ENCODE results near the gene POLA2.

The POLA2 gene

GRCh38 chr11:65291613-65292012 is 29.9 kb downstream of the POLA2 start:
- Mint-ChIP-seq H3K9me3 (no peaks in the 10 kb centered on the region), H3K27ac (peak overlapping the region in 1 of 2 donors; percentile 75), H3K4me3 (no peak overlapping the region), H3K27me3 (no peaks in the 10 kb centered on the region), H3K4me1 (no peaks in the 10 kb centered on the region)
- ATAC-seq = no peak
- DNase-seq = no peak

- ATAC-seq = no peak
- H3K27ac Mint-ChIP-seq = peak overlapping the region in 1 of 2 donors; percentile 5
- no peak overlapping the region for H3K4me3 Mint-ChIP-seq
- H3K27me3 Mint-ChIP-seq = no peaks in the 10 kb centered on the region
- no peaks in the 10 kb centered on the region for H3K9me3 Mint-ChIP-seq
- H3K4me1 Mint-ChIP-seq = no peaks in the 10 kb centered on the region
- no peak for DNase-seq
Measured at GRCh38 chr11:65292890-65293289, 31.1 kb downstream of the POLA2 start.

GRCh38 chr11:65293909-65294381 is 32.2 kb downstream of the POLA2 start:
- Mint-ChIP-seq H3K27ac (peak overlapping the region in 1 of 2 donors; percentile 49), H3K4me3 (no peak overlapping the region), H3K9me3 (no peaks in the 10 kb centered on the region), H3K27me3 (no peaks in the 10 kb centered on the region), H3K4me1 (no peaks in the 10 kb centered on the region)
- ATAC-seq (no peak), DNase-seq (no peak)

- no peaks in the 10 kb centered on the region for H3K9me3 Mint-ChIP-seq
- no peaks in the 10 kb centered on the region for H3K4me1 Mint-ChIP-seq
- H3K27ac Mint-ChIP-seq = no peak overlapping the region
- no peak overlapping the region for H3K4me3 Mint-ChIP-seq
- no peak for DNase-seq
- ATAC-seq = no peak
- no peaks in the 10 kb centered on the region for H3K27me3 Mint-ChIP-seq
Measured at GRCh38 chr11:65295001-65295400, 33.2 kb downstream of the POLA2 start.

GRCh38 chr11:65295571-65296341 is 34.0 kb downstream of the POLA2 start:
- no peak overlapping the region for H3K27ac Mint-ChIP-seq
- DNase-seq (no peak), ATAC-seq (no peak)
- H3K4me1 Mint-ChIP-seq = no peaks in the 10 kb centered on the region
- H3K27me3 Mint-ChIP-seq = no peaks in the 10 kb centered on the region
- H3K4me3 Mint-ChIP-seq = no peak overlapping the region
- H3K9me3 Mint-ChIP-seq = no peaks in the 10 kb centered on the region

- Mint-ChIP-seq H3K27me3 (no peaks in the 10 kb centered on the region), H3K4me1 (no peaks in the 10 kb centered on the region), H3K9me3 (no peaks in the 10 kb centered on the region), H3K4me3 (no peak overlapping the region), H3K27ac (peak overlapping the region in 1 of 2 donors; percentile 63)
- no peak for DNase-seq
- ATAC-seq = no peak
Measured at GRCh38 chr11:65297026-65297672, 35.4 kb downstream of the POLA2 start.

GRCh38 chr11:65298131-65298535 is 36.4 kb downstream of the POLA2 start:
- no peaks in the 10 kb centered on the region for H3K9me3 Mint-ChIP-seq
- DNase-seq (no peak), ATAC-seq (no peak)
- H3K27me3 Mint-ChIP-seq = no peaks in the 10 kb centered on the region
- H3K4me1 Mint-ChIP-seq = no peaks in the 10 kb centered on the region
- no peak overlapping the region for H3K4me3 Mint-ChIP-seq
- H3K27ac Mint-ChIP-seq = no peak overlapping the region

- no peak for DNase-seq
- H3K4me1 Mint-ChIP-seq = no peaks in the 10 kb centered on the region
- H3K4me3 Mint-ChIP-seq = no peak overlapping the region
- H3K9me3 Mint-ChIP-seq = no peaks in the 10 kb centered on the region
- ATAC-seq = no peak
- H3K27ac Mint-ChIP-seq = no peak overlapping the region
- H3K27me3 Mint-ChIP-seq = no peaks in the 10 kb centered on the region
Measured at GRCh38 chr11:65298655-65299179, 37.0 kb downstream of the POLA2 start.

- H3K27ac Mint-ChIP-seq = no peak overlapping the region
- DNase-seq (no peak), ATAC-seq (no peak)
- no peaks in the 10 kb centered on the region for H3K9me3 Mint-ChIP-seq
- no peaks in the 10 kb centered on the region for H3K4me1 Mint-ChIP-seq
- H3K27me3 Mint-ChIP-seq = no peaks in the 10 kb centered on the region
- H3K4me3 Mint-ChIP-seq = no peak overlapping the region
Measured at GRCh38 chr11:65300621-65301275, 39.0 kb downstream of the POLA2 start.

- Mint-ChIP-seq H3K4me3 (no peak overlapping the region), H3K9me3 (no peaks in the 10 kb centered on the region), H3K4me1 (no peaks in the 10 kb centered on the region), H3K27me3 (no peaks in the 10 kb centered on the region), H3K27ac (peak overlapping the region in 1 of 2 donors; percentile 48)
- DNase-seq = no peak
- ATAC-seq = no peak
Measured at GRCh38 chr11:65301491-65302329, 39.9 kb downstream of the POLA2 start.

GRCh38 chr11:65303555-65303954 is 41.8 kb downstream of the POLA2 start:
- Mint-ChIP-seq H3K4me1 (peaks cover 6% of the 10 kb centered on the region), H3K27me3 (no peaks in the 10 kb centered on the region), H3K27ac (no peak overlapping the region), H3K9me3 (no peaks in the 10 kb centered on the region), H3K4me3 (no peak overlapping the region)
- no peak for DNase-seq
- no peak for ATAC-seq

- Mint-ChIP-seq H3K4me3 (no peak overlapping the region), H3K27me3 (no peaks in the 10 kb centered on the region), H3K4me1 (peaks cover 12% of the 10 kb centered on the region), H3K27ac (peak overlapping the region in 1 of 2 donors; percentile 77), H3K9me3 (no peaks in the 10 kb centered on the region)
- DNase-seq (no peak), ATAC-seq (no peak)
Measured at GRCh38 chr11:65304110-65304509, 42.3 kb downstream of the POLA2 start.

- no peak for ATAC-seq
- Mint-ChIP-seq H3K27ac (peak overlapping the region in 1 of 2 donors; percentile 74), H3K9me3 (no peaks in the 10 kb centered on the region), H3K4me3 (no peak overlapping the region), H3K27me3 (no peaks in the 10 kb centered on the region), H3K4me1 (peaks cover 12% of the 10 kb centered on the region)
- no peak for DNase-seq
Measured at GRCh38 chr11:65304613-65305012, 42.9 kb downstream of the POLA2 start.

- ATAC-seq = no peak
- H3K27me3 Mint-ChIP-seq = no peaks in the 10 kb centered on the region
- H3K4me3 Mint-ChIP-seq = no peak overlapping the region
- H3K27ac Mint-ChIP-seq = no peak overlapping the region
- DNase-seq = no peak
- peaks cover 12% of the 10 kb centered on the region for H3K4me1 Mint-ChIP-seq
- no peaks in the 10 kb centered on the region for H3K9me3 Mint-ChIP-seq
Measured at GRCh38 chr11:65305501-65306268, 43.9 kb downstream of the POLA2 start.
